NCI-H2171 treated with DMSO at 0.1 percent for 48 hours (cell line): ENCODE results near the gene LARGE1.
A peak's percentile ranks its signal among the peaks of the same experiment; 100 is the strongest.

Experiments used
- DNase-seq: peaks from one replicate; lab custom pipeline; 2025; lab: John Stamatoyannopoulos, UW

The LARGE1 gene

DNA sequence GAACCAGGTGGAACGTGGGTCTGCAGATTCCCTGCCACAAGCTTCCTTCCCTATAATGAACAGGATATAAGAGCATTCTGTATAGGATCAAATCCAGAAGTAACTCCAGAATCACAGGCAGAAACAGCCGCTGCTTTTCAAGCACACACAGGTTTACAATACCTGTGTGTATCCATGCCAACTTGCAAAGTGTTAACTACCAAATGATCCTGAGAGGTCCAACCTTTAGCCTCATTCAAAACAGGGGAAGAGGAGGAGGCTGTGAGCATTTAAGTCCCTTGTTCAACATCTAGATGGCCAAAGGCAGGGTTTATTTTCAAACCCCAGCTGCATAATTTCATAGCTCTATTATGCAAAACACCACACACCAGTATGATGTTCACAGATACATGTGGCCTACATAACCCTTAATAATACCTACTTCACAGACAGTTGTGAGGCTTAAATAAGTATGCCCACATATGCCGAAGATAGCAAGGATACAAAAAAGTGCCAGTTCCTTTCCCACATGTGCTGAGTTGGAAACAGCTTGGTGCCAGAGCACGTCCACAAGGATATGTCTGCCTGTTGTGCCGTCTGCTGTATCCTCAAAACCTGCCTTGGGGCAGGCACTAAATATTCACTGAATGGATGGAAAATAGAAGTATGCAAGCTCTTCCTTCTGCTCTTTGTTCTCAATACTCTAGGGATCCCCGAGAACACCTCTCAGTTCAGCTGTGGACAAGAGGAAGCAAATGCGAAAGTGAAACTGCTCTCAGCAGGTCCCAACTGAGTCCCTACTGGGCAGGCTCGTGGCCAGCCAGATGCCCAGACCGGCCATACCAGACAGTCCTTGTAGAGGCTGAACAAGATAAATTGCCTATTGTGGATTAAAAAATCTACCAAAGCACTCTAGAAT is 66.8 kb downstream of the LARGE1 start:
- DNase-seq, result no peak

GRCh38 chr22:33851821-33852384 is 68.4 kb downstream of the LARGE1 start:
- DNase-seq, result no peak

- no peak for DNase-seq
Observed at GRCh38 chr22:33851240-33851639, 69.0 kb downstream of the LARGE1 start.

- DNase-seq, result no peak
Observed at GRCh38 chr22:33850724-33851123, 69.6 kb downstream of the LARGE1 start.

DNA sequence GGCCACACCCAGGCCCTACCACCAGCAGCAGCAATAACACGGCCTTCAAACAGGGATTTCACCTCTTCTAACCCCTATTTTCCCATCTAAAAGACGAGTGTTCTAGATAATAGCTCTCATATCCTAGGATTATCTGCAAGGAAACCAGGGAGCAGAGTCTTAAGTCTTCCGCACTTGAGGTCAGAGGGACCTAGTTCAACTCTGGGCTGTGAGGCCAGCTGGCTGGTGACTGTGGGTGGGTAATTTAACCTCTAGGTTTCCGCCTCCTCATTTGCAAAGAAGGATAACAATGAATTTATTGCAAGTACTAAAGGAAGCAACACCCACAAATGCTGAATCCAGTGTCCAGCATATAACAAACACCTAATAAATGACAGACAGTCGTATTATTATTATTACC is 70.1 kb downstream of the LARGE1 start:
- DNase-seq, result no peak

DNA sequence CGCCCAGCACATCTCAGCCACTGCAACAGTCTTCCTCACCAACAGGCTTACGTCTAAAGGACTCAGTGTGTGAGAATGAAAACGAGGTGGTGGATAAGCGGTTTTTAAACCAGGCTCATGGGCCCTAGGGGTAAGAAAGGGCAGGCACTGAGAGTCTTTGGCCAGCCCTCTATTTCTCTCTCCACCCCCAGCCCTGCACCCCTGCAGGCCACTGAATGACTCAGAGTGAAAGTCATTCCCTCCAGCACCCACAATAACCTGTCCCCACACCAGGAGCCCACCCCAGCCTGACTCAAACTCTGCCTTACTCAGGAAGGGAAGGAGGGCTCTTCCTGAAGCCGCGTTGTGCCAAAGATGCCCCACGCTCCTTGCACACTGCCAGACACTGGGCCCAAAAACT is 72.0 kb downstream of the LARGE1 start:
- DNase-seq, result no peak

DNA sequence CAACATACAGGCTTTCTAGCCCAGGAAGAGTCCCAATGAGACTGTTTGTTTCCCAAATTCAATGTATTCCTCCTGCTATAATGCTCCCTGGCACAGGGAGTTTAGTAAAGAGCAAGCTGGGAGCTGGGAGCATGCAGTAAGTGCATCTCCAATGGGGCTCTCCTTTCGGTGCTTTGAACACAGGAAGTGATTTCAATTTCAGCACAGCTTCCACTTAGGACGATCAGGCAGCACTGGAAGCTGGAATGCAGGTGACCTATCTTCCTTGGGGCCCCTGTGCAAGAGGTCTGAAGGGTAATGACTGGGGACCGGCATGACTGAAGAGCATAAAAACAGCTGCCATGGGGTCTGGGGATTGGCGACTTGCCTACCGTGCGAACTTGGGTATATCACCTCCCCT is 76.0 kb downstream of the LARGE1 start:
- DNase-seq, result no peak

DNA sequence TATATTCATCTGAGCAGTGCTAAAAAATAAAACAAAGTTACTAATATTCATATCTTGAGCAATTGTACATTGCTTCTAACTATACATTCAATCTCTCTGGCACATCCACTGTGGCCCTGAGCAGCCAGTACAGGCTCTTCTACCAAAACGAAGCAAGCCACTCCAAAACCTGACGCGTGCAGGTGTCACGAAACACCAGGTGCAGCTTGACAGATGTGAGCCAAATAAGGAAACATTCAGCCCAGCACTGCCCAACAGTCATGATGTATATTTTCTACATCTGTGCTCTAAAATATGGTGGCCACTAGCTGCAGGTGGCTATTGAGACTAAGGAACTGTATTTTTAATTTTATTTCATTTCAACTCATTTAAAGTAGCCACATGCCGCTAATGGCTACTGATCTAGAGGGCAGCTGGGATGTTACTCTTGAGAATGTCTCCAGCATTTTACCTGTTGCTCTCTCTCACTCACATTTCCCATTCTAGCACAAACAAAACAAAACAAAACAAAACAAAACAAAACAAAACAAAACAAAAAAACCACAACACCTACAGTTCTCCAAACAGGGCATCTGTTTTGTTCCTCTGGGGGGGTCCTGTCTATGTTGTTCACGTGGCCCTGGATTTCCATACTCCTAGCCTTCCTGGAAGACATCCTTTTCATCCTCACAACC is 77.7 kb downstream of the LARGE1 start:
- peak; percentile 33 for DNase-seq

- DNase-seq, result no peak
Observed at GRCh38 chr22:33842006-33842354, 78.3 kb downstream of the LARGE1 start.

- no peak for DNase-seq
Observed at GRCh38 chr22:33841281-33842005, 78.8 kb downstream of the LARGE1 start.

- DNase-seq, result no peak
Observed at GRCh38 chr22:33838644-33839043, 81.6 kb downstream of the LARGE1 start.

DNA sequence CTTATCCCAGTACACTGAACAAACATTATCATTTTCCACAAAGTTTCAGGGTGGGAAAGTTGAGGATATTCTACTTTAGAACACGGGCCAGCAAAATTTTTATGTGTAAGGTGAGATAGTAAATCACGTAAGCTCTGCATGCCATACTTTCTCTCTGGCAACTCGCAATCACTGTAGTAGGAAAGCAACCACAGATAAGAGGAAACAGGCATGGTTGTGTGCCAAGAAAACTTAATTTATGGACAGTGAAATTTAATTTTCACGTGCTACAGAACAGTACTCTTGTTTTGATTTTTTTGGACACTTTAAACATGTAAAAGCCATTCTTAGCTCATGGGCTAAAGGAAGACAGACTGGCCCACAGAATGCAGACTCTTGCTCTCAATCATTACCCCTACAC is 82.5 kb downstream of the LARGE1 start:
- DNase-seq, result no peak

- no peak for DNase-seq
Observed at GRCh38 chr22:33835265-33835664, 85.0 kb downstream of the LARGE1 start.

DNA sequence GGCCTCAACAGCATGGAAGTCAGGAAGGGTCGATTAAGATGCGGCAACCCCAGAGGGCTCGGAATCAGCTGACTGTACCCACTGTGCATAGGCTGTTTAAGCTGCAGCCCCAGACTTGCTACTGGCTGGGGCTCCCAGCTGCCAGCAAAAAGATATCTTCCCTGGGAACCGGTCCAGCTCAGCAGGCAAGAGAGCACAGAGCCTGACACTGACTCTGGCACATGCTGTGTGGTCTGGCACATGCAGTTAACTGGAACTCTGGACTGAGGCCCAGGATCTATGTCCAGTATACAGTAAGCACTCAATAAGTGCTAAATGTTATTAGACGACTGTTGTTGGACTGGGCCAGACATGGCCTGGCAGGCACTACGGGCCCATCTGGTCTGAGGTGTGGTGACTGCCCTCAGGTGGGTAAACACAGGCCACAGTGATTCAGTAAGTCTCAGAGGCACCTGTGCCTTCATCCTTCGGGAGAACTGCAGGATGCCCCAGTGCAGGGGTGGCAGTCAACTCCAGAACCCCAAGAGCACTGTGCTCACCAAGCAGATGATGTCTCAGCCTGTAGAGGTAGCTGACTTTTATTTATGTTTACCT is 87.6 kb downstream of the LARGE1 start:
- DNase-seq, result peak; percentile 25

GRCh38 chr22:33831651-33832050 is 88.6 kb downstream of the LARGE1 start:
- DNase-seq, result no peak

DNA sequence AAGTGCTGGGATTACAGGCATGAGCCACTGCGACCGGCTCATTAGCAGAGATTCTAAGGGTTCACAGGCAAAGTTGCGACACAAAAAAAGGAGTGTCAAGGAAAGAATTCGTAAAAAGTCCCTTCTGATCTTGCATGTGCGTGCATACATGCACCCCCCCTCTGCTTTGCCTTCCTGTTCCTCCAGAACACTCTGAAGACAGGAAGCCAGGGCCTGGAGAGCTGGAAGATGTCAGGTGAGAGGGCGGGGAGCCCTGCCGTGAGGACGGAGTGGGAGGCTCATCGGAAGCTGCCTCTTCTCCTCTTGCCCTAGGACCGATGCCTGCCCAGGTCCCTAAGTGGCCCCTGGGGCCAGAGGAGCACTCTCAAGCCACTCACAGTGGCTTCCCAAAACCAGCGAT is 89.1 kb downstream of the LARGE1 start:
- DNase-seq, result no peak

DNA sequence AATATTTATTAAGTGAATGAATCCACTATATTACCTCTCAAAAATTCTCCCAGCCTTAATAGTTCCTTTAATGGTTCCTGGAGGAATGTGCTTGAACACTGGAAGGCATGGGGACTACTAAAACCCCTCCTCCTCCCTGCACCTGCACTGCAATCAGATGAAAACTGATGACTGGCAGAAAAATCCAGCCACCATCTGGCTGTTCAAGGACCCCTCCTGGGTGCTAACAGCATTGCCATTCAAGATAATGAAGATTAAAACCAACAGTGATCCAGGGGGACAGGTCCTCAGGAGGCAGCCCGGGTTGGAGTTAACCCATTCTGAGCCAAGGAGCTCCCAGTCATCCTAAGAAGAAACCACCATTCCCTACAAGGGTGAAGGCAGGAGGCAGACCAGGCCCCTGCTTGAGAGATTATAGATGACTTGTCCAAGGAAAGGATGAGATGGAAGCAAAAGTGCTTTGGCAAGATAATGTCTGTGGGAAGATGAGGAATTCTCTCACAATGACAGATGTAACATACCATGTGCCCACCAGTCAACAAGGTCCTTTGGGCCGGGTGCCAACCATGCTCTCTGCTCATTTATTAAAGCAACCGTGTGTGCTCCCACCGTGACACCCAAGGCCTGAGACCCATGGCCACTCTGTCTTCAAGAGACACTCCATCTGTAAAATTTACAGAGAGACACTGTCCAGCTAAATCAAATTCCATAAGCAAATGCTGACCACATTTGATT is 90.6 kb downstream of the LARGE1 start:
- DNase-seq, result peak; percentile 77

- no peak for DNase-seq
Observed at GRCh38 chr22:33828302-33828701, 92.0 kb downstream of the LARGE1 start.

DNA sequence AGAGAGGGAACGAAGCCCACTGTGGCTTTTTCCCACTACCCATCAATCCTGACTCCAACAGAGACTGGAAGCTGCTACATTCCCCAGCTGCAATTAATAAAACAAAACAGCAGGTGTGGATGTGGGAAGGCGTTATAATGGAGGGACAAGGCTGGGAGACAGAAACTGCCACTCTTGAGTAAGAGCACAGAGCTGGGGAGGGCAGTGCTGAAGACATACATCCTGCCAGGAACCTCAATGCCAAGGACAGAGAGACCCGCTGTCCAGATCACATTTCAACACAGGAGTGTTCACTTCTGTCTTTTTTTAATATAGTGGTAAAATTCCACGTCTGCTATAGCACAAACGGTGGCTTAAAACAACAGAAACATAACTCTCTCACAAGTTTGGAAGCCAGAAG is 94.5 kb downstream of the LARGE1 start:
- DNase-seq, result no peak

DNA sequence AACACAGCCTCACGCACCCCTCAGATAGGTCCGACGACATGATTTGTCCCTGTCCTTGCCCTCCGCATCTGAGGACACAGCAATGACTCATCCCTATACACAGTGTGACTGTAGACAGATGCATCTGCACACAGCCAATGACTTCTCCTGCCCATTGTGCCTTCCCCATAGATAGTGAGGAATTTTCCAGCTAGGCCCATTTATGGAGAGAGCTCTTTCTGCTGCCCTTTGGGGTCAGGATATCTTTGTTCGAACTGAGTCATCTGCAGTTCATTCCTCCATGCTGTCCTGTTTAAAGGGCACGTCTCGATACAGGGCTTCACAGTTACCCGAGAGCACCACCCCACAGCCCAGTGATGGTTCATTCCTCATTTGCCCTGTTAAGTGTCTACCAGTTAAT is 96.7 kb downstream of the LARGE1 start:
- DNase-seq, result no peak

DNA sequence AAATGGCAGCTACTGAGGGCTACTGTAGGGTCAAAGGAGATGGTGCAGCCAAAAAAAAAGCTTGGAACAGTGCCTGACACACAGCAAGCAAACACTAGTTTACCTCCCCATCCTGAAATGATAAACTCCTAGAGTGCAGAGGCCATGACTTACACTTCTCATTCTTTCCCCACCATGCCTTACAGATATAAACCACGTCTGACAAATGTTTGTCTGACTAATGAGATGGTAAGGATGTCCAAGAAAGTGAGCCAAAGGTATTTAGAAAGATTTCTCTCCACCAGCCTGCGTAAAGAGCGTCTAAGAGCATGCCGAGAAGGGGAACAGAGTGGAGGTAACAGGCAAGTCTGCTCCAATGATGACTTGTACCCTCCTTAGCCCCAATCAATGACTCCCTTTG is 99.0 kb downstream of the LARGE1 start:
- DNase-seq, result no peak

DNA sequence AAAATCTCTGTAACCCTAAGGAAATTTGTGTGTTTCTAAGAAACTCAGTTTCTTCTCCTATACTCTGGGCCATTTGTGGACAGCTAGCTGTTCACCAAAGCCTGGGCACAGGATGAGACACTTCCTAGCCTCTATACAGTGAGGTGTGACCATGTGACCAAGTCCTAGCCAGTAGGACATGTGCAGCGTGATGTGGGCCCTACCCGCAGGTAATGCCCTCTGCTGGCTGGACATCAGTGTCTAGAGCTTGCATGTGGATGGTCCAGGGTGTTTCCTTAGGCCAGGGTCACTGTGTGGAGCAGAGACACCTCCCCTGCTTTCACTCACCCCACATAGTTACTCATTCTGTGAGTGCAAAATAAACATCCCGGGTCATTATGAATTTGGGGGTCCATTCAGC is 100.5 kb downstream of the LARGE1 start:
- no peak for DNase-seq
